Natural killer cell (primary cell): ENCODE data around the gene CHD8. TPM values are rescaled to one million over a fixed set of nuclear protein-coding genes. Genes with fewer than 3 reads are reported as not detected.

Experiments
- ATAC-seq, 3 donors: fragments of 150-1000 bp in 2 of 3; fragments of 200-7000 bp in 1 of 3; cut with Tn5 transposase; 1 replicate in 1 of 3; 2 replicates in 2 of 3; pipeline ENCODE4 v1.10.0; 2021; ENCODE audit warnings: mild to moderate bottlenecking in 2 of 3, moderate library complexity in 2 of 3
- DNase-seq, 2 donors: peaks; one replicate each; pipeline versions ENCODE4 v3.0.0 to v3.0.0-alpha.2; 2013 to 2021; ENCODE audit warnings: mixed read lengths in 1 of 2
- H3K27ac ChIP-seq: one replicate; pipeline ENCODE4 v1.5.1; 2013; ENCODE audit warnings: mild to moderate bottlenecking, low read length
- H3K27me3 ChIP-seq: one replicate; pipeline ENCODE4 v1.6.1; 2013; ENCODE audit warnings: low read length; ENCODE audit not compliant: control insufficient read depth, insufficient read depth
- H3K36me3 ChIP-seq: one replicate; pipeline ENCODE4 v1.6.1; 2013; ENCODE audit warnings: low read length; ENCODE audit not compliant: control insufficient read depth, insufficient read depth
- H3K4me1 ChIP-seq: one replicate; pipeline ENCODE4 v1.6.1; 2013; ENCODE audit warnings: low read length; ENCODE audit not compliant: control insufficient read depth, insufficient read depth
- H3K4me3 ChIP-seq: one replicate; pipeline ENCODE4 v1.5.1; 2013; ENCODE audit warnings: low read length
- H3K9me3 ChIP-seq: one replicate; pipeline ENCODE4 v1.6.1; 2013; ENCODE audit warnings: low read length; ENCODE audit not compliant: control insufficient read depth, insufficient read depth
- H3K27ac Mint-ChIP-seq, 2 donors: one replicate each; pipeline ENCODE4 v1.8.0; 2022; ENCODE audit warnings: mild to moderate bottlenecking in 2 of 2, mixed read lengths in 2 of 2, moderate library complexity in 1 of 2
- H3K27me3 Mint-ChIP-seq, 2 donors: one replicate each; pipeline ENCODE4 v1.8.0; 2022; ENCODE audit warnings: low read depth in 2 of 2, mixed read lengths in 2 of 2
- H3K36me3 Mint-ChIP-seq: one replicate; pipeline ENCODE4 v1.8.0; 2022; ENCODE audit warnings: mixed read lengths
- H3K4me1 Mint-ChIP-seq, 2 donors: one replicate each; pipeline ENCODE4 v1.8.0; 2022; ENCODE audit warnings: mixed read lengths in 2 of 2
- H3K4me3 Mint-ChIP-seq: one replicate; pipeline ENCODE4 v1.8.0; 2022; ENCODE audit warnings: mild to moderate bottlenecking, moderate library complexity, mixed read lengths
- H3K9me3 Mint-ChIP-seq, 2 donors: one replicate each; pipeline ENCODE4 v1.8.0; 2022; ENCODE audit warnings: mixed read lengths in 2 of 2
- CTCF ChIP-seq: fragments of 200-600 bp; IDR thresholded peaks from one replicate; pipeline ENCODE4 v1.8.0; 2022; ENCODE audit warnings: antibody characterized with exemption
- WGBS: methylation state at CpG from one replicate; pipeline ENCODE4 v1.1.7; 2013; ENCODE audit warnings: missing lambda C conversion rate; ENCODE audit not compliant: insufficient coverage; 5-methylcytosine and 5-hydroxymethylcytosine counted together
- intact Hi-C: fragments of 100-400 bp; cut with micrococcal nuclease; formaldehyde crosslinking; loops from one replicate; pipeline ENCODE4 v1.14.2; 2022
- total RNA-seq, 4 donors: library from RNA; stranded (reverse); fragments of 120-200 nt in 1 of 4; gene quantifications; one replicate each; pipeline versions ENCODE4 v1.2.3 to v1.2.4, GENCODE V29; 2013 to 2022

The CHD8 gene
- total RNA-seq, 3 donors from 2014 or later (not counting 1 experiment from before 2014, with no cell fraction given) = 150 to 167 (median 162) TPM

- H3K4me3 ChIP-seq = no peak overlapping the region
- peaks cover 22% of the 10 kb centered on the region for H3K36me3 ChIP-seq
- Mint-ChIP-seq H3K27me3 (no peaks in the 10 kb centered on the region), H3K36me3 (no peaks in the 10 kb centered on the region), H3K9me3 (no peaks in the 10 kb centered on the region), H3K4me3 (no peak overlapping the region), H3K27ac (peak overlapping the region; percentile 96 to 99), H3K4me1 (peaks cover 33% of the 10 kb centered on the region in 2 donors)
- intact Hi-C loops = no loop called here
- TF ChIP-seq CTCF = no peak
- peak in 1 of 2 donors; percentile 25 for DNase-seq
- no peaks in the 10 kb centered on the region for H3K9me3 ChIP-seq
- WGBS = 74% methylated on average over 5 of the region's 7 CpGs
- no peaks in the 10 kb centered on the region for H3K27me3 ChIP-seq
- peaks cover 17% of the 10 kb centered on the region for H3K4me1 ChIP-seq
- ATAC-seq = no peak
- H3K27ac ChIP-seq = peak overlapping the region; percentile 93
These were observed 70.6 kb downstream of the CHD8 start for GRCh38 chr14:21385188-21385904.

GRCh38 chr14:21384494-21384851 lies 71.5 kb downstream of the CHD8 start:
- TF ChIP-seq CTCF = no peak
- ATAC-seq (peak; percentile 36 to 56 (median 38)), DNase-seq (no peak)
- Mint-ChIP-seq H3K4me1 (peaks cover 33% of the 10 kb centered on the region in 2 donors), H3K9me3 (no peaks in the 10 kb centered on the region), H3K36me3 (no peaks in the 10 kb centered on the region), H3K4me3 (peak overlapping the region; percentile 98), H3K27ac (peak overlapping the region; percentile 96 to 99), H3K27me3 (no peaks in the 10 kb centered on the region)
- Histone ChIP-seq H3K4me1 (peaks cover 17% of the 10 kb centered on the region), H3K4me3 (peak overlapping the region; percentile 96), H3K27me3 (no peaks in the 10 kb centered on the region), H3K9me3 (no peaks in the 10 kb centered on the region), H3K36me3 (peaks cover 13% of the 10 kb centered on the region), H3K27ac (peak overlapping the region; percentile 93)
- intact Hi-C loops = loop anchor here (1.0 to 5.0 kb wide), 5 partner anchors 53 to 152 kb away; partner anchors contain the start of genes CHD8, HNRNPC and TOX4
- WGBS = 0% methylated on average over 12 of the region's 12 CpGs

GRCh38 chr14:21383848-21384493 lies 72.0 kb downstream of the CHD8 start, which contains the start of gene SUPT16H:
Gene SUPT16H (minus strand): TSS chr14:21384019. CDS start chr14:21383927, 92 bp downstream.
- Histone ChIP-seq H3K36me3 (peaks cover 9% of the 10 kb centered on the region), H3K27ac (peak within 1 kb of the TSS; percentile 93), H3K4me1 (peaks cover 17% of the 10 kb centered on the region), H3K27me3 (no peaks in the 10 kb centered on the region), H3K9me3 (no peaks in the 10 kb centered on the region), H3K4me3 (peak within 1 kb of the TSS; percentile 96)
- peak; percentile 89 to 98 (median 93) for ATAC-seq
- H3K4me1 Mint-ChIP-seq = peaks cover 33% of the 10 kb centered on the region in 2 donors
- peak within 1 kb of the TSS; percentile 98 for H3K4me3 Mint-ChIP-seq
- H3K27me3 Mint-ChIP-seq = no peaks in the 10 kb centered on the region
- H3K36me3 Mint-ChIP-seq = no peaks in the 10 kb centered on the region
- no peaks in the 10 kb centered on the region for H3K9me3 Mint-ChIP-seq
- DNase-seq = peak; percentile 89 to 96
- under 1% methylated on average over 54 of the region's 54 CpGs for WGBS
- H3K27ac Mint-ChIP-seq = peak within 1 kb of the TSS; percentile 96 to 99
- no peak for TF ChIP-seq CTCF
- intact Hi-C loops = loop anchor here (1.0 to 5.0 kb wide), 5 partner anchors 53 to 152 kb away; partner anchors contain the start of genes CHD8, HNRNPC and TOX4
